COR-L47 (cell line): ENCODE data around the gene TUBG1.
A peak's percentile ranks its signal among the peaks of the same experiment; 100 is the strongest.
"Not testable (repeated sequence)": the region's sequence is repeated elsewhere in the genome, so short reads cannot be mapped to it uniquely, and the experiment has no call there.

Experiments used
- DNase-seq: peaks from one replicate; lab custom pipeline; 2025; lab: John Stamatoyannopoulos, UW

The TUBG1 gene

GRCh38 chr17:42579794-42580551, 29.5 kb upstream of the TUBG1 start:
- DNase-seq = no peak

DNA sequence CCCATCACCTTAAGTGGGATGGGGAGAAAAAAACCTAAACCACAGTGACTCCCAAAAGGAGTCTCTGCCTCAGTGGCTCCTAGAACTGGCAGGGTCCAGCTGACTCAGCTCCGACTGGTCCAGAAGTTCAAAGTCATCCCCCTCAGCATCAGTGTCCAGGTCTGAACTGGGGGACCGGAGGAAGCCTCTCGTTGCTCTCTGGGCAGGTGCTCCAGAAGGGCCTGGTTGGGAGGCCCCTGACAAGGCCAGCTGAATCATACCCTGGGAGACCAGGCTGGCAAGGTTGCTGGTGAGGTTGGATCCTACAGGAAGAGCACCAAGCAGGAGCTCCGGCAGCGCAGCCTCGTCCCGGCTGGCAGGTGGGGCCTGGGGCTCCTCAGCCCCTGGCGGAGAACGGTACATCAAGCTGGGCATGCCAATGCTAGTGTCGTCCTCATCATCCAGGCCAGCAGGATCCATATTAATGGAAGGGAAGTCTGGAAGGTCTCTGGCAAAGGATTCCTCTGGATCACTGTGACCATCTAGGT, 27.7 kb upstream of the TUBG1 start:
- DNase-seq = no peak

- DNase-seq = no peak
Observed at GRCh38 chr17:42584880-42585279, 24.6 kb upstream of the TUBG1 start.

DNA sequence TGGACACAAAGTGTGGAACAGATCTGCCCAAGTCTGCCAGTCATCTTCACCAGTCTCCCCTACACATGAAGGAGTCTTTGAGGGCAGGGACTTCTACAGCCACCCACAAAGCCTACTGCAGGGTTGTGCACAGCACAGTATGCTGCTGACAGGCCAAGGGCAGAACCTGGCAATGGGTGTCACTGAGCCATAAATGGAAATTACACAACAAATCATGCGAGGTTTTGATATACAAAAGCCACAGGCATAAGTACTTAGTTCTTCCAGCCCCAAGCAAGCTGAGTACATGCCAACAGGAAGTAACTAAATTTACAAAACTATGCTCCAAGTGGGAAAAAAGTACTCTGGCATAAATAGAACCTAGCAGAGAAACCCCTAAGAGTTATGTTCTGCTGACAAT, 24.1 kb upstream of the TUBG1 start:
- no peak for DNase-seq

DNA sequence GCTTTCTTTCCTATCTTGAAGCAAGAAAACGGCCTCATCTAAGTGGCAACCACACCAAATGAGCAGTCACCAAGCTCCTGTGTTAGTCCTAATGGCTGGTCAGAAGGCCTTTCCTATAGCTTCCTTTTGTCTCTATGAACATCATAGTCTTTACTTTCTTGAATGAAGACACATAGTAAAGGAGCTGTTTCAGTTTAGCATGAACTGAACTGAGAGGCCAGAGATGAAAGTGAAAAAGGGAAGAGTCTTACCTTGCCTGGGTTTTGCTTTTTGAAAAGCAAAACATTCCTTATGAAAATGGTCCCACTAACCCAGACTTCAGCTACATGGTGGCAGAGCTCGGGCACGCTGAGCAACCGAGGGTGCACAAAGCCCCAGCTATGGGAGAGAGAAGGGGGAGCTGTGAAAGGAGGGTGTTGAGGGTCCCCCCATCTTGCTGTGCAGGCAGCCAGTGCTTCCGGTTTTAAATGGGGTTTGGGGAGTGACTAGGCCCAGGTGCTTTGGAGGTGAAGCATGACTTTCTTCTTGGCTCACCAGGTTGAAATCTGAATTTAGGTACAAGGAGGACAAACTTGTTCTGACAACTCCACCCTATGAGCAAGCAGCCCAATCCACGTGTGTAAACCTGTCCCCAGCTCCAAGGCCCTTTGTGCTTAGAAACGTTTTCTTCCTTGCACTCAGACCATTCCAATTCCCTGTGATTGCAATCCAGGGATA, 22.8 kb upstream of the TUBG1 start:
- no peak for DNase-seq

- DNase-seq = no peak
Observed at GRCh38 chr17:42590886-42591285, 18.6 kb upstream of the TUBG1 start.

- DNase-seq = no peak
Observed at GRCh38 chr17:42591411-42591810, 18.1 kb upstream of the TUBG1 start.

GRCh38 chr17:42596386-42596785, 13.1 kb upstream of the TUBG1 start:
- DNase-seq = no peak

- DNase-seq = no peak
Observed at GRCh38 chr17:42598905-42599304, 10.6 kb upstream of the TUBG1 start.

GRCh38 chr17:42603318-42603717, 6.2 kb upstream of the TUBG1 start:
- no peak for DNase-seq

- DNase-seq = no peak
Observed at GRCh38 chr17:42607769-42608168, 1.7 kb upstream of the TUBG1 start.

DNA sequence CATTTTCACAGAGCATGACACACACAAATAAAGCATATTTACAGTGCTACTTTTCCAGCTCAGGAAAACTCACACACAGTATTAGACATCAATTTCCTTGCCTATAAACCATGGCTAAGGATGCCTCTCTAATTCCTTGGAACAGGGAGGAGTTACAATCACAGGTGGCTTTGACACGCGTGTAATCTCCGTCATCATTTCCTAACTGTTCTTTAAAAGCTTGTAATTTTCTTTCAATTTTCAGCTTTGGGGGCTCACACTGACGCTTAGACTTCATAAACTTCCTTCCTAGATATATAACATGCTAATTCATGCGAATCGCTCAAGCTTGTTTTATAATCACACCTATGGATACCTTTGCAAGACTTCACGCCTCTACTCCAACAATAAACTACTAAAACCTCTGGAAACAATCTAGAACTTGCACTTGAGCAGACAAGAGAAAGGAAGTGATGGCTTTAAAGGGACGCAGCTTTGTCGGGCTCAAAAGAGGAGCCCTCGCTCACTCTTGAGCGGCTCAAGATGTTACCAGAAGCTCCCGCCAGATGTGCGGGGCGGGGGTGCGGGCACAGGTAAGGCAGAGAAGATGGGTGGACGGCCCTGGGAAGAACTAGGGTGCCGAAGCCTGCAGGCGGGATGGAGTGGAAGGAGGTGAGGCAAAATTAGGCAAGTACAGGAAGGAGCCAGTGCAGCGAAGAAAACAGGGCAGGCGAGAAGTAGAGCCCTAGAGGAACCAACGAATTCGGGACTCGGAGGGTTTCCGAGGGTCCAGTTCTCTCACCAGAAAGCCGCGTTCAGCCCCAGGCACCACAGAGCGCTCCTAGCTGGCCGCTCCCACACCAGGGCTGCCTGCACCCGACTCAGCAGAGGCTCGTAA, 940 bp upstream of the TUBG1 start:
- no peak for DNase-seq

- not testable (repeated sequence) for DNase-seq
Observed at GRCh38 chr17:42609814-42610801, 625 bp downstream of the TUBG1 start.

GRCh38 chr17:42612013-42612412, 2.5 kb downstream of the TUBG1 start:
- DNase-seq = no peak

DNA sequence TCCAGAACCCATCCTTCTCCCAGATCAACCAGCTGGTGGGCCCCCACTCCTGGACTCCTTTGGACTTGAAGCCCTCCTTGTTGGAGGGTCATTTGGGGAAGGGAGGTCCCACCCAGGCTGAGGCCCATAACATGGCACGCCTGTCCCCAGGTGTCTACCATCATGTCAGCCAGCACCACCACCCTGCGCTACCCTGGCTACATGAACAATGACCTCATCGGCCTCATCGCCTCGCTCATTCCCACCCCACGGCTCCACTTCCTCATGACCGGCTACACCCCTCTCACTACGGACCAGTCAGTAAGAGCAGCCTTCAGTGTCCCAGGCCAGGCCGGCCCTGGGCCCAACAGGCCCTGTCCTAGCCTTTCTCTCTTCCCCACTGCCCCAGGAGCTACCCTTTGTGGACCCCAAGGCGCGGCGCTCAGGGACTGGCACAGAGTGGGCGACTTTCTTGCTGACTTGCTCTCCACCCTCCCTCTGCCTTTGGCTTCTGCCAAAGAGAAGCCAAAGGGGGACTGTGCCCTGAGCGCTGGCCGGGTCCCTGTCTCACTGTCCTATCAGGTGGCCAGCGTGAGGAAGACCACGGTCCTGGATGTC, 4.3 kb downstream of the TUBG1 start:
- no peak for DNase-seq

- DNase-seq = no peak
Observed at GRCh38 chr17:42617956-42618431, 8.5 kb downstream of the TUBG1 start.

- DNase-seq = peak; percentile 26
Observed at GRCh38 chr17:42618442-42619150, 9.1 kb downstream of the TUBG1 start.

DNA sequence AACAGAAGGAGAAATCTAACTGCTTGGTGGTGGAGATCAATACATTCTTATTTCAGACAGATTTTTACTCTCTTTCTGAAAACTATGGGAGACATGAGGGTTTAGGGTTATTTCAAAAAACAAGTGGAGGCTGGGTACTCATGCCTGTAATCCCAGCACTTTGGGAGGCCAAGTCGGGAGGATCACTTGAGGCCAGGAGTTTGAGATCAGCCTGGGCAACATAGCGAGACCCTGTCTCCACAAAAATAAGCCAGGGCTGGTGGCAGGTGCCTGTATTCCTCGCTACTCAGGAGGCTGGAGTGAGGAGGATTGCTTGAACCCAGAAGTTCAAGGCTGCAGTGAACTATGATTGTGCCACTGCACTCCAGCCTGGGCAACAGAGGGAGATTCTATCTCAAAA, 12.5 kb downstream of the TUBG1 start:
- DNase-seq = not testable (repeated sequence)

DNA sequence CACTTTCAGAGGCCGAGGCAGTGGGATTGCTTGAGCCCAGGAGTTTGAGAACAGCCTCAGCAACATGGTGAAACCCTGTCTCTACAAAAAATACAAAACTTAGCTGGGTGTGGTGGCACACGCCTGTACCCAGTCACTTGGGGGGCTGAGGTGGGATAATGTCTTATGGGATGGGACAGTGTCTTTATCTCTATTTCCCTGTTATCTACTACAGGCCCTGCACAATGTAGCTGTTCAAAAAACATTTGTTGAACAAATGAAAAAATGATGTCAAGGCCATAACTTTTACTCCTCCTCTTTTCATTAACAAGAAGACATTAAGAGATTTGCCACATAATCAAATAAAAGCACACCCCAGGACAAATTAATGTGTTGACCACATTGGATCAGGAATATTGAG, 13.8 kb downstream of the TUBG1 start:
- no peak for DNase-seq
